Thoracic aorta (tissue), 2 donors: ENCODE measurements around the gene ITLN2. TPM values are rescaled to one million over a fixed set of nuclear protein-coding genes. Genes with fewer than 3 reads are reported as not detected.
"Not testable (repeated sequence)": the region's sequence is repeated elsewhere in the genome, so short reads cannot be mapped to it uniquely, and the experiment has no call there.

Experiments used
- ATAC-seq: fragments of 150-250 bp; one replicate; pipeline ENCODE4 v1.8.0; 2017; ENCODE audit warnings: low read depth; ENCODE audit not compliant: insufficient number of reproducible peaks, low FRiP score
- DNase-seq: peaks from one replicate; pipeline ENCODE4 v3.0.0-alpha.2; 2020; ENCODE audit warnings: low spot score
- H3K27ac ChIP-seq, 2 donors: fragments of 200-600 bp; sonication (generic); 1 replicate in 1 of 2; 2 replicates in 1 of 2; pipeline ENCODE4 v1.5.1; 2016; ENCODE audit warnings: mild to moderate bottlenecking in 2 of 2, moderate library complexity in 2 of 2
- H3K27me3 ChIP-seq: fragments of 200-600 bp; sonication (generic); replicated peaks from 2 replicates; pipeline ENCODE4 v1.6.0; 2016; ENCODE audit warnings: mild to moderate bottlenecking; ENCODE audit not compliant: insufficient read depth
- H3K36me3 ChIP-seq: fragments of 200-600 bp; sonication (generic); one replicate; pipeline ENCODE4 v1.5.1; 2016
- H3K4me1 ChIP-seq, 2 donors: fragments of 200-600 bp; sonication (generic); 1 replicate in 1 of 2; 2 replicates in 1 of 2; pipeline versions ENCODE4 v1.5.1 to v1.6.0; 2016; ENCODE audit warnings: low read depth in 2 of 2, mild to moderate bottlenecking in 1 of 2; ENCODE audit not compliant: control insufficient read depth in 1 of 2
- H3K4me3 ChIP-seq: fragments of 200-600 bp; sonication (generic); 2 replicates; pipeline ENCODE4 v1.5.1; 2016; ENCODE audit warnings: mild to moderate bottlenecking
- H3K9me3 ChIP-seq: fragments of 200-600 bp; sonication (generic); 2 replicates; pipeline ENCODE4 v1.5.1; 2016
- CTCF ChIP-seq: fragments of 200-600 bp; sonication (generic); IDR thresholded peaks from one replicate; pipeline ENCODE4 v1.5.1; 2019; ENCODE audit warnings: antibody characterized with exemption
- total RNA-seq, 2 donors: library from RNA; depleted of rRNA; stranded (reverse); fragments of >200 nt; gene quantifications; one replicate each; pipeline versions ENCODE4 v1.1.0 to v1.2.3, GENCODE V29; 2016

Gene ITLN2
- total RNA-seq, 2 donors from 2014 or later: 3.0 TPM; not detected in 1

- ATAC-seq (no peak), DNase-seq (no peak)
- no peak for TF ChIP-seq CTCF
- no peak overlapping the region for H3K27ac ChIP-seq
- H3K36me3 ChIP-seq: no peaks in the 10 kb centered on the region
- no peak overlapping the region for H3K4me3 ChIP-seq
- no peaks in the 10 kb centered on the region for H3K4me1 ChIP-seq
- H3K9me3 ChIP-seq: no peaks in the 10 kb centered on the region
- H3K27me3 ChIP-seq: no peaks in the 10 kb centered on the region
Measured at GRCh38 chr1:160935527-160936258, 18.9 kb downstream of the ITLN2 start.

GRCh38 chr1:160933305-160933704, 21.3 kb downstream of the ITLN2 start:
- H3K9me3 ChIP-seq, H3K36me3 ChIP-seq, H3K27ac ChIP-seq, H3K4me1 ChIP-seq, H3K27me3 ChIP-seq, ATAC-seq, H3K4me3 ChIP-seq, DNase-seq: not testable (repeated sequence)

GRCh38 chr1:160925652-160926244, 28.9 kb downstream of the ITLN2 start:
- Histone ChIP-seq H3K9me3 (no peaks in the 10 kb centered on the region), H3K27me3 (no peaks in the 10 kb centered on the region), H3K27ac (no peak overlapping the region), H3K4me1 (no peaks in the 10 kb centered on the region), H3K36me3 (no peaks in the 10 kb centered on the region), H3K4me3 (no peak overlapping the region)
- no peak for ATAC-seq
- DNase-seq: no peak
- no peak for TF ChIP-seq CTCF

- no peak for ATAC-seq
Measured at GRCh38 chr1:160924791-160925651, 29.6 kb downstream of the ITLN2 start.

GRCh38 chr1:160916666-160917065, 37.9 kb downstream of the ITLN2 start:
- ATAC-seq: no peak
- H3K9me3 ChIP-seq: no peaks in the 10 kb centered on the region
- no peaks in the 10 kb centered on the region for H3K27me3 ChIP-seq
- peaks cover 0 to 9% of the 10 kb centered on the region in 2 donors for H3K4me1 ChIP-seq
- DNase-seq: no peak
- no peak for TF ChIP-seq CTCF
- H3K36me3 ChIP-seq: no peaks in the 10 kb centered on the region
- no peak overlapping the region for H3K4me3 ChIP-seq
- no peak overlapping the region for H3K27ac ChIP-seq

More at GRCh38 chr1:160924791-160925651, 29.6 kb downstream of the ITLN2 start:
- TF ChIP-seq CTCF: no peak
- H3K4me3 ChIP-seq: no peak overlapping the region
- no peaks in the 10 kb centered on the region for H3K27me3 ChIP-seq
- H3K9me3 ChIP-seq: no peaks in the 10 kb centered on the region
- no peak for DNase-seq
- no peaks in the 10 kb centered on the region for H3K36me3 ChIP-seq
- H3K4me1 ChIP-seq: no peaks in the 10 kb centered on the region
- no peak overlapping the region for H3K27ac ChIP-seq

- not testable (repeated sequence) for H3K9me3 ChIP-seq, ATAC-seq, H3K36me3 ChIP-seq, H3K27me3 ChIP-seq, H3K27ac ChIP-seq, H3K4me3 ChIP-seq, DNase-seq
- H3K4me1 ChIP-seq: peaks cover 4 to 37% of the 10 kb centered on the region in 2 donors
Measured at GRCh38 chr1:160913229-160913628, 41.4 kb downstream of the ITLN2 start.
